B cell (primary cell): ENCODE data around the gene BMPR1A.

Experiments used
- CTCF ChIP-seq: fragments of 200-600 bp; IDR thresholded peaks from one replicate; pipeline ENCODE4 v1.8.0; 2022; ENCODE audit warnings: antibody characterized with exemption, mild to moderate bottlenecking
- EZH2 ChIP-seq: IDR thresholded peaks from 2 replicates; pipeline ENCODE4 v1.6.1; 2012; ENCODE audit warnings: borderline replicate concordance, low read depth, mild to moderate bottlenecking, moderate library complexity, low read length; ENCODE audit not compliant: insufficient read depth, poor library complexity, severe bottlenecking

GRCh38 chr10:86751477-86751876 lies 4.9 kb upstream of the BMPR1A start:
- TF ChIP-seq CTCF, result no peak
- no peak for TF ChIP-seq EZH2
